NCI-H524 treated with DMSO at 0.1 percent for 48 hours (cell line): Measurements from ENCODE around the gene CLSTN2.

ENCODE experiments used
- DNase-seq: peaks from one replicate; lab custom pipeline; 2025; lab: John Stamatoyannopoulos, UW

CLSTN2 gene

DNA sequence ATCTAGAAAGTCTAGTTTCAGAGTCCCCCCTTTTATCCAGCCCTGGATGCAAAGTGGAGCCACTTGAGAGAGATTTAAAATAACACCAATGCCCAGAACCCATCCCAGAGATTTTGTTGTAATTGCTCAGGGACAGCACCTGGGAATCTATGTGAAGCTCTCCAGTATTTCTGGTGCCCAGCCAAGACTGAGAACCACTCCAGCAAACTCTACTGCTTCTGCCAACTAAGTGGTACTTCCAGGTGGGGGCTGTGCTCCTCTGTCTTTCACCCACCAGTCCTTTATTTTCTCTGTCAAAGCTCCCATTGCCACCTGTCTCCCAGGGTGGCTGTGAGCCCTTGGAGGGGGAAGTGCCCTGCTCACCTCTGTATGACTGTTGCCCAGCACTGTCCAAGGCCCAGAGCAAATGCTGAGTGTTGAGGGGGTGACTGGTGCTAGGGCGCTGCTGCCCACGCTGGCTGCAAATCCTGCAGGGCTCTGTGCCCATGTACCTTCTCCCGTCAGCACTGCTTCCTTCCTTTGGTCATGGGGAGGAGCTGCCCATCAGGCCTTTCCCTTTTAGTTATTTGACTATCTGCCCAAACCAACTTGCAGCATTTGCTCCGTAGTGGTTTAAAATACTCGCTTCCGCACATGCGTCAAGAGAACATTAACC lies 9.4 kb downstream of the CLSTN2 start:
- peak; percentile 69 for DNase-seq

- no peak for DNase-seq
These were observed 10.4 kb downstream of the CLSTN2 start for GRCh38 chr3:139945386-139945785.

DNA sequence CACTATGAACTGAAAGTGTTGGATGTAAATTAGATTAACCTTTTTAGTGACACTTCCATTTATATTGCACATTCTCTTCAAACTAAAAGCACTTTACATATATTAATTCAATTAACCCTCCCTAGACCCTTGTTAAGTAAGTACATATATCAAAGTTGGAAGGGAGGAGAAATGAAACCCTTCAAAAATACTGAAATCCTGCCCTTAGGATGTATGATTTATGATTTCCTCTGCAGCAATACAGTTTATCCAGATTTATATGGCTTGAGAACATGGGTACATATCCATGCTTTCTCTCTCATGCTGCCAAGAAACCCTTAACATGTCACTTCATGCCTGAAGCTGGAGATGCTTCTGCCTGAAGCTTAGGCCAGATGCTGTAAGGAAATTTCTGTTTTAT lies 11.0 kb downstream of the CLSTN2 start:
- no peak for DNase-seq

DNA sequence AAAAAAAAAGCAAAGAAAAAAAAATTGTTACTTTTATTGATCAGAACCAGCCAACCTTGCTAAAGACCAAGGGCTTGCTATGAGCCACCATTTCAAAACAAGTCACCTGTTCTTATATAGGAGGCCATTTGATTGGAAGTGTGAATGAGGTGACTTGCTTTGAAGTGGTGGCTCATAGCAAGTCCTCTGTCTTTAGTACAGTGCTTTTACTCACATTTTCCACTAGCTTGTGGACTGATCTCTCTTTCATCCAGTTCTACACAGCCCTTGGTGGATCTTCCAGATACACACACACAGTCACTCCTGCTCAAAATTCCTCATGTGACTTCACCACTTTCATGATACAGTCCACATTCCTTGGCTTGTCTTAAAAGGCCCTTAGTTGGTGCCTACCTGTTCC lies 13.5 kb downstream of the CLSTN2 start:
- no peak for DNase-seq

GRCh38 chr3:139948898-139949297 lies 13.9 kb downstream of the CLSTN2 start:
- no peak for DNase-seq

DNA sequence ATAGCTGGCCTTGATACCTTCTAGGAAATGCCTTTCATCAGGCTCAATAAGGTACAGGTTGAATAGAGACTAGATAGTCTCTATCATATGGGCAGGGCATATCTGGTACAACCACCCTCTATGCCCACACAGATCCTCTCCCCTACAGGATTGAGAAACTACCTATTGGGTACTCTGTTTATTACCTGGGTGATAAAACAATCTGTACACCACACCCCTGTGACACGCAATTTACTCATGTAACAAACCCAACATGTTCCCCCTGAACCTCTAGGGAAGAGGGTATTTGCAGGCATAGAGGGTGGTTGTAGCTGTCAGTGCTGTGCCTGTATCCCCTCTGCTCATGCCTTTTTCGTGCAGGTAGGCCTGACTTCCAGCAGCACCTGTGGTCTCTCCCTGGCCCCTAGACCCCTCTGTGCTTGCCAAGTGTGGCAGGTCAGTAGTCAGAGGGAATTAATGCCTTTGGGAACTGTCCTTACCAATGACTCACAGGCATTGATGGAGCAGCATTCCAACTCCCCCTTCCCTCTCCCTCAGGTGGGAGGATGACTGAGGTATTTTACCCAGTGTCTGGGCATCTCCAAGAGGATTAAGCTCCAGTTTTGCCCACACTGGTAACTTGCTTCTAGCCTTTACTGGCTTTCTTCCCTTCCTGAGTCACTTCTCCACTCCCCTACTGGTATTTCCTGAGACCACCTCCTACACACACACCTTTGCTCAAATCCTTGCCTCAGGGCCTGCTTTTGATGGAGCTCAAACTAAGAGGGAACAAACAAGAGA lies 18.3 kb downstream of the CLSTN2 start:
- no peak for DNase-seq

- DNase-seq: peak; percentile 97
These were observed 19.3 kb downstream of the CLSTN2 start for GRCh38 chr3:139954146-139954860.

- no peak for DNase-seq
These were observed 22.9 kb downstream of the CLSTN2 start for GRCh38 chr3:139957844-139958243.

DNA sequence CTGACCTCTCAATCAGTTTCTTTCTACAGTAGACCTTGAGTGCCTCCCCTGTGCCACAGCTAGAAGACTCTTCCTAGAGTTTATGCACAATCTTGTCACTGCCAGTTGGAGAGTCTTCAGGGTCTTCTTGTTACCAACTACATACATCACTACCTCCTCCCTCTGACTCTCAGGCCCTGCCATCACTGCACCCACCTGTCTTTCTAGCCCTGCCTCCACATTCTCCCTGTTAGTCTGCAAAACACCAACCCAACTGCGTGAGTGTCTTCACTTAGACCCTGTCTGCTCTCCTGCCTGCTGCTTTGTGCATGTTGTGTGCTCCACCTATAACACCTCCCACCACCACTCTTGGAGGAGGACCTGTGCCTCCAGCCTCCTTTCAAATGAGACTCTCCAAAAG lies 34.4 kb downstream of the CLSTN2 start:
- DNase-seq: no peak

DNA sequence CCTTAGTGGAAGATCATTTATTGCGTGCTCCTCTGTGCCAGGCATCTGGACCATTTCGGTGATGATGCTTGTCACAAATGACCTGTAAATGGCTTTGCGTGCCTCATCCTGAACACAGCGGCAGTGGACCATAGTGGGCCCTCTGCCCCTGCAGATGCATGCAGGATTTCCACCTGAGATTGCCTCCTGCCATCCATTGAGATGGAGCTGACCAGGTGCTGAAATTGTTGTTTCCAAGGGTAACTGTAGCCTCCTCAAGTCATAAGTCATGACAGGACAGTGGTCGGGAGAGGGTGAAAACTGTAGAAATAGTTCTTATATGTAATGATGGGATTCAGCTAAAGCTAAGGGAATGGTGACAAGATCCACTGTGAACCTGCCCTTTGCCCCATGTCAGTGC lies 35.5 kb downstream of the CLSTN2 start:
- DNase-seq: no peak

GRCh38 chr3:139974809-139975425 lies 39.9 kb downstream of the CLSTN2 start:
- DNase-seq: no peak

GRCh38 chr3:139975594-139976365 lies 40.8 kb downstream of the CLSTN2 start:
- DNase-seq: peak; percentile 93

DNA sequence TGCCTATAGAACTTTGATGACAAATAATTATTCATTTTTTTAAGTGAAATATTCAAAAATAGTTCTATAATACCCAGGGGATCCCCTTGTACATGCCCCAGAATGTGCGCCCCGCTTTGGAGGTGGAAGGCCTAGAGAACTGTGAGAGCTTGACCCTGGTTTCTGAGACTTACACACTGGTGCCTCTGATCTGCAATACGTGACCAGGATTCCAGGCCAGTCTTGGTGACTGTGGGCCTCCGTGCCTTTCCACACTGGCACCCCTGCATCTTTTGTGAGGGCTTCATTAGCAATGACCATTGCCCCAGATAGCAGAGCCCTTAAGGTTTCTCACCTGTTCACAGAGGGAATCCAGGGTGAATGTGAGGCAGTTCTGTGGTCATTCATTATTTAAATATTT lies 44.0 kb downstream of the CLSTN2 start:
- DNase-seq: no peak

DNA sequence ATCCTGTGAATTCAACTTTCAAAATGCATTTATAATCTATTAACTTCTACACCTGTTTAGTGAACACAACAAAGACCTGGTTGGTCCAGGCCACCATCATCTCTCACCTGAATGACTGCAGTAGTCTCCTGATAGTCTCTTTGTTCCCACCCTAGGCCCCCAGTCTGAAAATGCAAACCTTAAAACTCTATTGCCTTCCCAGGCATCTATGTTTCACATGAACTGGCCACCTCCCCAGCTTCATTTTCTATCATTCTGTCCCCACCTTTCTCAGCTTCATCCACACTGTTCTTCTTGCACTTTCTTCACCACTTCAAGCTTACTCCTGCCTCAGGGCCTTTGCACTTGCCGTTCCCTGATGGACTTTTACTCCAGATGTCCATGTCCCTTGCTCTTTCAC lies 45.0 kb downstream of the CLSTN2 start:
- DNase-seq: no peak

DNA sequence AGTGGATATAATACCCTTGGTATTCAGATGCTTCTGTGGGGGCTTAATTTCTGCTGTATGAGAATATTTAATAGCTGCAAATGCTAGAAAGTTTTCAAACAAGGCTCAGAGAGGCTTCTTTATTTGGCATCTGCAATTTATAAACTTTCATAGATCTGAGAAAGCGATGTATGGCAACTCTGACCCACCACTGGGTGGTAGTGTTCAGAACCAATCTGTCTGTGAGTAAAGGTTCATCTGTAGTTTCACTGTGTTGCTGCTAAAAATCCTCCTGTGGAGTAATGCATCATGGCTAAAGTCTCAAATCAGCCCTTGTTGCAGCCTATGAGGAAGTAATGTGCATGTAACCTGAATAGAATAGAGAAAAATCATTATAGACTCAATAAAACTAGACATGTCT lies 47.4 kb downstream of the CLSTN2 start:
- peak; percentile 11 for DNase-seq

GRCh38 chr3:139985576-139985975 lies 50.6 kb downstream of the CLSTN2 start:
- DNase-seq: no peak

- no peak for DNase-seq
These were observed 52.9 kb downstream of the CLSTN2 start for GRCh38 chr3:139987908-139988307.

- no peak for DNase-seq
These were observed 53.6 kb downstream of the CLSTN2 start for GRCh38 chr3:139988472-139989156.

DNA sequence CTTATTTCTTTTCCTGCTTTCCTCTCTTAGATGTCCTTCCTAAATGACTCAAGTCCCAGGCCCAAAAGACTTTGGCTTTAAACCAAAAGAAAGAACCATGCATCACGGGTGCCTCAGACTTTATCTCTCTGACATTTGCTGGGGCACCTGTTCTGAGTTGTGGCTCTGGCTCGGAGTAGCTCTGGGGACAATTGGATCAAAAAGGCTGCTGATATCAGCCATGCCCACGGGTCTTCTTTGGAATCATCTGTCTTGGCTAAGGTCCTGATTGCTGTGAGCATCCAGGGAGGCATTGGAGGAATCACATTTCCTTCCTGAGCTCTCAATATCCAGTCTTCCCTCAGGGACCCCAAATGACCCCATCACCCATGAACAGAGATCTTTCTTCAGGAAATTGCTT lies 59.9 kb downstream of the CLSTN2 start:
- DNase-seq: no peak

DNA sequence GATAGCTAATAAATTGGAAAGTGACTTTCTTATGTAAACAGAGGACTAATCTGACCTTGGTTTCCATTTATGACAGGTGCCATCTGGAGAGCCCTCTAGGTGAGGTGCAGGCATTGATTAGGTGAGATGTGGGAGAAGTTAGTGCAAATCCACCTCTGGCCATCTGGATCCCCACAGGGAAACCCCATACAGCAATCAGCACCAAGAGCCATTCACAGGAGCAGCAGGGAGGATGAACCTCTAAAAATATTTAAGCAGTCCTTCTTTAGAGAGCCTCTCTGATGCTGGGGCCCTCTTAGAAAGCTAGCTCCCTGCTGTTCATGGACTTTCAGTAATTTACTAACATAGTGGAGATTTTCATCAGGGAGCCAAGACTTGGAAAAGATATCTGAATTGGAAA lies 69.3 kb downstream of the CLSTN2 start:
- peak; percentile 88 for DNase-seq

- peak; percentile 73 for DNase-seq
These were observed 71.3 kb downstream of the CLSTN2 start for GRCh38 chr3:140006331-140006730.
